ENCODE data around the gene KISS1R.
A peak's percentile ranks its signal among the peaks of the same experiment; 100 is the strongest.
"Not testable (repeated sequence)": the region's sequence is repeated elsewhere in the genome, so short reads cannot be mapped to it uniquely, and the experiment has no call there.

KISS1R gene

DNA sequence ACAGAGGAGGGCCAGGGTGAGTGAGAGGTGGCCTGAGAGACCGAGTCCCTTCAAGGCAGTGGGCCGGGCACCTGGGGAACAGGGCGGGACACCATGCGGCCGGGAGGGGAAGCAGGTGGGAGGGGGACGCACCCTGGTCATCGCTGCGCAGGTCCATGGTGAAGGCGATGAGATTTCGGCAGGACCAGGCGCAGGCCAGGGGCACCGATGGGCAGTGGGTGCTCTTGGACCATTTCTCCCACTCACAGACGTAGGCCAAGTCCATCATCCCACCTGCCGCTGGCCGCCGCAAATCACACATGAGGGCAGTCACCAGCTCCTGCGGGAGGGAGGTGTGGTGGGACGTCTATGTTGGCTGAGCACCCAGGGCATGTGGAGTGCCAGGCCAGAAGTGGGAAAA lies 26.3 kb upstream of the KISS1R start:
- H3K9me2 ChIP-seq (ENCODE audit: low read depth, low read length), result no peaks in the 10 kb centered on the region
- TF ChIP-seq EZH2 (IDR thresholded peaks at IDR 0.05; ENCODE audit: borderline replicate concordance, low read length), result no peak
- TF ChIP-seq, protein P1, sequence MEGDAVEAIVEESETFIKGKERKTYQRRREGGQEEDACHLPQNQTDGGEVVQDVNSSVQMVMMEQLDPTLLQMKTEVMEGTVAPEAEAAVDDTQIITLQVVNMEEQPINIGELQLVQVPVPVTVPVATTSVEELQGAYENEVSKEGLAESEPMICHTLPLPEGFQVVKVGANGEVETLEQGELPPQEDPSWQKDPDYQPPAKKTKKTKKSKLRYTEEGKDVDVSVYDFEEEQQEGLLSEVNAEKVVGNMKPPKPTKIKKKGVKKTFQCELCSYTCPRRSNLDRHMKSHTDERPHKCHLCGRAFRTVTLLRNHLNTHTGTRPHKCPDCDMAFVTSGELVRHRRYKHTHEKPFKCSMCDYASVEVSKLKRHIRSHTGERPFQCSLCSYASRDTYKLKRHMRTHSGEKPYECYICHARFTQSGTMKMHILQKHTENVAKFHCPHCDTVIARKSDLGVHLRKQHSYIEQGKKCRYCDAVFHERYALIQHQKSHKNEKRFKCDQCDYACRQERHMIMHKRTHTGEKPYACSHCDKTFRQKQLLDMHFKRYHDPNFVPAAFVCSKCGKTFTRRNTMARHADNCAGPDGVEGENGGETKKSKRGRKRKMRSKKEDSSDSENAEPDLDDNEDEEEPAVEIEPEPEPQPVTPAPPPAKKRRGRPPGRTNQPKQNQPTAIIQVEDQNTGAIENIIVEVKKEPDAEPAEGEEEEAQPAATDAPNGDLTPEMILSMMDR (IDR thresholded peaks at IDR 0.05; ENCODE audit: low read length), result no peak
- H2AFZ ChIP-seq (ENCODE audit: low read length), result no peak overlapping the region
- no peaks in the 10 kb centered on the region for H3K9me3 ChIP-seq (ENCODE audit: low read length)
- H3K9ac ChIP-seq (ENCODE audit: low read length), result no peak overlapping the region
- no peaks in the 10 kb centered on the region for H4K20me1 ChIP-seq (ENCODE audit: insufficient read depth, low read length)
- no peaks in the 10 kb centered on the region for H3K79me2 ChIP-seq (ENCODE audit: insufficient read depth, low read length)
- peak overlapping the region; percentile 75 for H3K27ac ChIP-seq (ENCODE audit: low read depth, low read length, poor library complexity, severe bottlenecking)
- H3K4me1 ChIP-seq (ENCODE audit: insufficient read depth, low read length, severe bottlenecking), result peaks cover 14% of the 10 kb centered on the region
- no peak overlapping the region for H3K4me2 ChIP-seq (ENCODE audit: low read length)
- H3K36me3 ChIP-seq (ENCODE audit: insufficient read depth, low read length), result peaks cover 18% of the 10 kb centered on the region
- no peak overlapping the region for H3K4me3 ChIP-seq (ENCODE audit: low read depth, low read length, poor library complexity, severe bottlenecking)
- no peaks in the 10 kb centered on the region for H3K27me3 ChIP-seq (ENCODE audit: insufficient read depth, low read length)
- peaks cover 4% of the 10 kb centered on the region; the same call in 1 of the 2 replicates for H3F3A ChIP-seq (ENCODE audit: insufficient read depth, low read length)

DNA sequence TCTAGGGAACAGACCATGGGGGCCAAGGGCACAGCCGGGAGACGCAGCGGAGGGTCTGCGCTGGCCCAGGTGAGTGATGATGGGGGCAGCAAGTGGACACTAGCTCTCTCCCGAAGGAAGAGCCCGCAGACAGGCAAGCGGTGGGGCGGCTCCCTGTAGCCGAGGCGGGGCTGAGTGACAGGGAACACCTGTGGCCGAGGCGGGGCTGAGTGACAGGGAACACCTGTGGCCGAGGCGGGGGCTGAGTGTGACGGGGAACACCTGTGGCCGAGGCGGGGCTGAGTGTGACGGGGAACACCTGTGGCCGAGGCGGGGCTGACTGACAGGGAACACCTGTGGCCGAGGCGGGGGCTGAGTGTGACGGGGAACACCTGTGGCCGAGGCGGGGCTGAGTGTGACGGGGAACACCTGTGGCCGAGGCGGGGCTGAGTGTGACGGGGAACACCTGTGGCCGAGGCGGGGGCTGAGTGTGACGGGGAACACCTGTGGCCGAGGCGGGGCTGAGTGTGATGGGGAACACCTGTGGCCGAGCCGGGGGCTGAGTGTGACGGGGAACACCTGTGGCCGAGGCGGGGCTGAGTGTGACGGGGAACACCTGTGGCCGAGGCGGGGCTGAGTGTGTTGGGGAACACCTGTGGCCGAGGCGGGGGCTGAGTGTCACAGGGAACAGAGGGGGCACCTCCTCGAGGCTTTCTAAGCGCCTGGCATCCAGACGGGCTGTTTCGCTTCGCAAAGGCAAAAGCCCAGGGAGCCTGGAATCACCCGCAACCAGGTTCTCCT lies 25.5 kb upstream of the KISS1R start:
- H3K27me3 ChIP-seq (ENCODE audit: insufficient read depth, low read length); H3K79me2 ChIP-seq (ENCODE audit: insufficient read depth, low read length); H3K9me3 ChIP-seq (ENCODE audit: low read length); H3F3A ChIP-seq (ENCODE audit: insufficient read depth, low read length); H4K20me1 ChIP-seq (ENCODE audit: insufficient read depth, low read length); H3K9me2 ChIP-seq (ENCODE audit: low read depth, low read length); H2AFZ ChIP-seq (ENCODE audit: low read length): not testable (repeated sequence)
- Histone ChIP-seq H3K27ac (ENCODE audit: low read depth, low read length, poor library complexity, severe bottlenecking) (peak overlapping the region; percentile 80), H3K4me1 (ENCODE audit: insufficient read depth, low read length, severe bottlenecking) (peaks cover 14% of the 10 kb centered on the region), H3K36me3 (ENCODE audit: insufficient read depth, low read length) (peaks cover 17% of the 10 kb centered on the region), H3K4me3 (ENCODE audit: low read depth, low read length, poor library complexity, severe bottlenecking) (peak overlapping the region; percentile 76), H3K9ac (ENCODE audit: low read length) (peak overlapping the region; percentile 92; the same call in 1 of the 2 replicates), H3K4me2 (ENCODE audit: low read length) (peak overlapping the region; percentile 64)

DNA sequence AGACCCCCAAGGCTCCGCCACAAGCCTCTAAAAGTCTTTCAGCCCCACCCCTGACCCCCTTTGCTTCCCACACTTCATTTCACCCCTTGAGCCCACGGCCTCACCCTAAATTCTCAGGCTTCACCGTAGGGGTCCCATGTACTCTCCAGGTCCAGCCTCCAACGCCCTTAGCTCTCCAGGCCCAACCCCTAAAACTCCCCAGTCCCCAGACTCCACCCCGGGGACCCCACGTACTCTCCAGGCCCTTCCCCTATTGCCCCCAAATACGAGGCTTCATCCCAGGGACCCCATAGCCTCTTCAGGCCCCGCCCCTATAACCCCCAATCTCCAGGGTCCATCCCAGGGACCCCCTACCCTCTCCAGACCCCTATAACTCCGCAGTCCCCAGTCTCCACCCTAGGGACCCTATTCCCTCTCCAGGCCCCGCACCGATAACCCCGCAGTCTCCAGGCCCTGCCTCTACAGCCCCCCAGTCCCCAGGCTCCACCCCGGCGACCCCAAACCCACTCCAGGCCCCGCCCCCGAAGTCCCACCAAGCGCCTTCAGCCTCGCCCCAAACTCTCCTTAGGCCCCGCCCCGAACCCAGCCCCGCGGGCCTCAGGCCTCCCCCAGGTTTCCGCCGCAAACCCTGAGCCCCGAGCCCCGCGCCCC lies 24.8 kb upstream of the KISS1R start:
- Histone ChIP-seq H3K9me2 (ENCODE audit: low read depth, low read length) (no peaks in the 10 kb centered on the region), H3F3A (ENCODE audit: insufficient read depth, low read length) (peaks cover 4% of the 10 kb centered on the region; the same call in 1 of the 2 replicates), H3K36me3 (ENCODE audit: insufficient read depth, low read length) (peaks cover 21% of the 10 kb centered on the region), H3K27me3 (ENCODE audit: insufficient read depth, low read length) (no peaks in the 10 kb centered on the region), H3K27ac (ENCODE audit: low read depth, low read length, poor library complexity, severe bottlenecking) (peak overlapping the region; percentile 80), H3K79me2 (ENCODE audit: insufficient read depth, low read length) (no peaks in the 10 kb centered on the region), H3K4me2 (ENCODE audit: low read length) (peak overlapping the region; percentile 64), H4K20me1 (ENCODE audit: insufficient read depth, low read length) (no peaks in the 10 kb centered on the region), H3K4me1 (ENCODE audit: insufficient read depth, low read length, severe bottlenecking) (peaks cover 14% of the 10 kb centered on the region), H2AFZ (ENCODE audit: low read length) (no peak overlapping the region), H3K9ac (ENCODE audit: low read length) (peak overlapping the region; percentile 92), H3K9me3 (ENCODE audit: low read length) (no peaks in the 10 kb centered on the region), H3K4me3 (ENCODE audit: low read depth, low read length, poor library complexity, severe bottlenecking) (peak overlapping the region; percentile 76)
- TF ChIP-seq, protein P1 (IDR thresholded peaks at IDR 0.05; ENCODE audit: low read length), result no peak
- no peak for TF ChIP-seq EZH2 (IDR thresholded peaks at IDR 0.05; ENCODE audit: borderline replicate concordance, low read length)
